Transverse colon (tissue), 1 donor: ENCODE measurements around the gene FLNA.

ENCODE experiments used
- EP300 ChIP-seq: sonication (generic); formaldehyde crosslinking; IDR thresholded peaks from one replicate; pipeline ENCODE4 v1.6.1; 2017; ENCODE audit warnings: antibody characterized with exemption, low read depth
- POLR2A ChIP-seq: fragments of 450-650 bp; IDR thresholded peaks from one replicate; pipeline ENCODE4 v1.6.1; 2016; ENCODE audit warnings: antibody characterized with exemption, mild to moderate bottlenecking, moderate library complexity

- no peak for TF ChIP-seq EP300
- no peak for TF ChIP-seq POLR2A
Measured at GRCh38 chrX:154354516-154354915, 19.9 kb downstream of the FLNA start.
